Measurements from ENCODE around the gene CFAP119.

GRCh38 chr16:30808146-30808545 lies 46.3 kb upstream of the CFAP119 start:
- TF ChIP-seq CTCF (IDR thresholded peaks at IDR 0.05) (no peak), POLR2A (IDR thresholded peaks at IDR 0.05) (no peak)

Measured in testis (tissue), 2 donors.